IMR-90 (cell line): ENCODE results near the gene MCF2L2. TPM values are rescaled to one million over a fixed set of nuclear protein-coding genes. Genes with fewer than 3 reads are reported as not detected.

Experiments
- ATAC-seq: fragments of 200-7000 bp; cut with Tn5 transposase; 2 replicates; pipeline ENCODE4 v1.9.1; 2020; ENCODE audit warnings: low read depth, mild to moderate bottlenecking, moderate library complexity
- BruUV-seq: library from RNA; stranded (reverse); fragments of 400-500 nt; replicated peaks from 2 replicates; lab custom pipeline; 2021; lab: Mats Ljungman, UMichigan
- CTCF ChIA-PET: fragments of 300-600 bp; formaldehyde crosslinking; extraction: SDS; loops from one replicate; lab custom pipeline; 2021; ENCODE audit warnings: antibody characterized with exemption; lab: Yijun Ruan, JAX
- POLR2A ChIA-PET: fragments of 300-600 bp; sonication (Branson Sonifier 250); formaldehyde crosslinking; loops from one replicate; lab custom pipeline; 2022; ENCODE audit warnings: antibody characterized with exemption; ENCODE audit not compliant: unreplicated experiment; lab: Charles Lee
- DNase-seq: peaks from one replicate; pipeline ENCODE4 v3.0.0; 2013
- H2AFZ ChIP-seq: replicated peaks from 2 replicates; pipeline ENCODE3; 2013; ENCODE audit warnings: low read length, mild to moderate bottlenecking; ENCODE audit not compliant: poor library complexity
- H2AK5ac ChIP-seq: 2 replicates; pipeline ENCODE4 v1.6.1; 2013; ENCODE audit warnings: low read depth, low read length, inconsistent platforms
- H2AK9ac ChIP-seq: replicated peaks from 2 replicates; pipeline ENCODE3; 2013; ENCODE audit warnings: mild to moderate bottlenecking, low read depth, low read length, moderate library complexity; ENCODE audit not compliant: poor library complexity
- H2BK120ac ChIP-seq: 2 replicates; pipeline ENCODE4 v1.6.1; 2013; ENCODE audit warnings: low read depth, low read length, inconsistent platforms
- H2BK15ac ChIP-seq: 3 replicates; pipeline ENCODE4 v1.6.1; 2013; ENCODE audit warnings: low read depth, low read length, inconsistent platforms
- H2BK20ac ChIP-seq: 2 replicates; pipeline ENCODE4 v1.6.1; 2013; ENCODE audit warnings: low read depth, mild to moderate bottlenecking, inconsistent platforms, low read length, moderate library complexity
- H2BK5ac ChIP-seq: 2 replicates; pipeline ENCODE4 v1.6.1; 2013; ENCODE audit warnings: mild to moderate bottlenecking, low read depth, low read length, inconsistent platforms; ENCODE audit not compliant: poor library complexity, severe bottlenecking
- H3K14ac ChIP-seq: replicated peaks from 2 replicates; pipeline ENCODE4 v1.6.1; 2013; ENCODE audit warnings: low read depth, low read length, inconsistent platforms
- H3K18ac ChIP-seq: 2 replicates; pipeline ENCODE4 v1.6.1; 2013; ENCODE audit warnings: low read depth, low read length, control low read depth
- H3K23ac ChIP-seq: 2 replicates; pipeline ENCODE4 v1.6.1; 2013; ENCODE audit warnings: low read depth, low read length, inconsistent platforms
- H3K27ac ChIP-seq: 2 replicates; pipeline ENCODE4 v1.5.1; 2013; ENCODE audit warnings: mild to moderate bottlenecking, control low read depth, low read length; ENCODE audit not compliant: insufficient read depth
- H3K27me3 ChIP-seq: 2 replicates; pipeline ENCODE4 v1.6.1; 2013; ENCODE audit warnings: low read length; ENCODE audit not compliant: control insufficient read depth, insufficient read depth
- H3K36me3 ChIP-seq: 2 replicates; pipeline ENCODE4 v1.6.1; 2013; ENCODE audit warnings: low read length, mixed read lengths; ENCODE audit not compliant: control insufficient read depth, insufficient read depth
- H3K4ac ChIP-seq: 2 replicates; pipeline ENCODE4 v1.6.1; 2013; ENCODE audit warnings: low read depth, low read length, inconsistent platforms
- H3K4me1 ChIP-seq: 2 replicates; pipeline ENCODE4 v1.6.1; 2013; ENCODE audit warnings: low read length, mixed read lengths; ENCODE audit not compliant: control insufficient read depth, insufficient read depth
- H3K4me2 ChIP-seq: 2 replicates; pipeline ENCODE4 v1.6.1; 2013; ENCODE audit warnings: low read depth, mild to moderate bottlenecking, control low read depth, low read length, moderate library complexity
- H3K4me3 ChIP-seq: 2 replicates; pipeline ENCODE4 v1.5.1; 2013; ENCODE audit warnings: low read depth, mild to moderate bottlenecking, control low read depth, low read length, moderate library complexity; ENCODE audit not compliant: insufficient read depth
- H3K56ac ChIP-seq: 2 replicates; pipeline ENCODE4 v1.6.1; 2013; ENCODE audit warnings: low read length, inconsistent platforms; ENCODE audit not compliant: insufficient read depth; ENCODE audit errors: extremely low read depth
- H3K79me1 ChIP-seq, 2 experiments: 2 replicates each; pipeline ENCODE4 v1.6.1; 2013; ENCODE audit warnings: low read length in 2 of 2, inconsistent platforms in 1 of 2, low read depth in 1 of 2
- H3K9ac ChIP-seq: 2 replicates; pipeline ENCODE4 v1.6.1; 2013; ENCODE audit warnings: low read depth, low read length, control low read depth
- H3K9me1 ChIP-seq: 2 replicates; pipeline ENCODE4 v1.6.1; 2013; ENCODE audit warnings: low read length, inconsistent platforms; ENCODE audit not compliant: insufficient read depth
- H3K9me3 ChIP-seq: 2 replicates; pipeline ENCODE4 v1.6.1; 2013; ENCODE audit warnings: low read length; ENCODE audit not compliant: control insufficient read depth, insufficient read depth
- H4K20me1 ChIP-seq: 2 replicates; pipeline ENCODE4 v1.6.1; 2013; ENCODE audit warnings: low read length, inconsistent platforms; ENCODE audit not compliant: insufficient read depth
- H4K5ac ChIP-seq: 2 replicates; pipeline ENCODE4 v1.6.1; 2013; ENCODE audit warnings: mild to moderate bottlenecking, low read depth, low read length, control low read depth
- H4K8ac ChIP-seq, 2 experiments: 2 replicates each; pipeline ENCODE4 v1.6.1; 2013; ENCODE audit warnings: low read depth in 2 of 2, low read length in 2 of 2, control low read depth in 1 of 2, inconsistent platforms in 1 of 2
- H4K91ac ChIP-seq: 2 replicates; pipeline ENCODE4 v1.6.1; 2013; ENCODE audit warnings: low read depth, low read length, inconsistent platforms; ENCODE audit not compliant: insufficient read depth
- BHLHE40 ChIP-seq: fragments of 150-350 bp; IDR thresholded peaks from 2 replicates; pipeline ENCODE4 v1.6.1; 2016; ENCODE audit warnings: mild to moderate bottlenecking, low read depth, low read length
- CEBPB ChIP-seq: IDR thresholded peaks from 2 replicates; pipeline ENCODE4 v1.6.1; 2012; ENCODE audit warnings: low read depth, low read length, improper control_type of control experiment
- CHD1 ChIP-seq: IDR thresholded peaks from 2 replicates; pipeline ENCODE4 v1.6.1; 2012; ENCODE audit warnings: low read depth, low read length, improper control_type of control experiment
- CTCF ChIP-seq: conservative IDR thresholded peaks from 2 replicates; pipeline ENCODE4 v1.5.1; 2012; ENCODE audit warnings: mild to moderate bottlenecking, low read depth, low read length, improper control_type of control experiment
- ELK1 ChIP-seq: fragments of 150-350 bp; IDR thresholded peaks from 2 replicates; pipeline ENCODE4 v1.6.1; 2016; ENCODE audit warnings: low read depth, mild to moderate bottlenecking, low read length, moderate library complexity, borderline replicate concordance
- FOS ChIP-seq: fragments of 150-350 bp; IDR thresholded peaks from 2 replicates; pipeline ENCODE4 v1.6.1; 2016; ENCODE audit warnings: low read depth, low read length
- MAFK ChIP-seq: IDR thresholded peaks from 2 replicates; pipeline ENCODE4 v1.6.1; 2012; ENCODE audit warnings: low read depth, low read length, improper control_type of control experiment
- MAZ ChIP-seq: IDR thresholded peaks from 2 replicates; pipeline ENCODE4 v1.6.1; 2012; ENCODE audit warnings: low read depth, mild to moderate bottlenecking, low read length, improper control_type of control experiment, moderate library complexity, borderline replicate concordance
- MXI1 ChIP-seq: IDR thresholded peaks from 2 replicates; pipeline ENCODE4 v1.6.1; 2012; ENCODE audit warnings: low read depth, mild to moderate bottlenecking, low read length, moderate library complexity, borderline replicate concordance
- NFE2L2 ChIP-seq: fragments of 150-350 bp; IDR thresholded peaks from 2 replicates; pipeline ENCODE4 v1.6.1; 2016; ENCODE audit warnings: low read depth, mild to moderate bottlenecking, low read length
- POLR2A ChIP-seq: IDR thresholded peaks from 2 replicates; pipeline ENCODE4 v1.6.1; 2012; ENCODE audit warnings: mild to moderate bottlenecking, low read depth, low read length
- RAD21 ChIP-seq: IDR thresholded peaks from 2 replicates; pipeline ENCODE4 v1.6.1; 2012; ENCODE audit warnings: low read length, improper control_type of control experiment
- RCOR1 ChIP-seq: IDR thresholded peaks from 2 replicates; pipeline ENCODE4 v1.6.1; 2012; ENCODE audit warnings: mild to moderate bottlenecking, low read length, improper control_type of control experiment; ENCODE audit not compliant: insufficient replicate concordance
- RFX5 ChIP-seq: IDR thresholded peaks from 2 replicates; pipeline ENCODE4 v1.8.0; 2012; ENCODE audit warnings: low read depth, mild to moderate bottlenecking, low read length, moderate library complexity
- SMC3 ChIP-seq: fragments of 150-350 bp; IDR thresholded peaks from 2 replicates; pipeline ENCODE4 v1.6.1; 2016; ENCODE audit warnings: low read depth, mild to moderate bottlenecking, antibody characterized with exemption, low read length, moderate library complexity
- USF2 ChIP-seq: fragments of 150-350 bp; IDR thresholded peaks from 2 replicates; pipeline ENCODE4 v1.6.1; 2017; ENCODE audit warnings: mild to moderate bottlenecking, antibody characterized with exemption, low read length, low read depth
- WGBS, 2 experiments: methylation state at CpG; one replicate each; pipeline versions ENCODE4 v1.1.5 to v1.1.7; 2013; ENCODE audit warnings: missing lambda C conversion rate in 2 of 2; ENCODE audit not compliant: insufficient read length in 1 of 2; ENCODE audit errors: extremely low coverage in 2 of 2; 5-methylcytosine and 5-hydroxymethylcytosine counted together
- dilution Hi-C: fragments of 300-500 bp; cut with HindIII; formaldehyde crosslinking; loops from one replicate; pipeline ENCODE4 v1.14.3; 2018; ENCODE audit warnings: low sequenced_read_pairs; ENCODE audit not compliant: unreplicated experiment
- in situ Hi-C: fragments of 300-500 bp; cut with MboI; formaldehyde crosslinking; loops from 3 replicates; pipeline ENCODE4 v1.14.3; 2019; ENCODE audit warnings: low sequenced_read_pairs, inconsistent platforms, mixed read lengths
- intact Hi-C: fragments of 100-400 bp; cut with micrococcal nuclease; formaldehyde crosslinking; loops from 2 replicates; pipeline ENCODE4 v1.10.0; 2022
- polyA plus RNA-seq, 3 experiments: library from polyadenylated mRNA; depleted of rRNA; stranded (reverse); fragments of >200 nt; gene quantifications; 2 replicates each; pipeline ENCODE4 v1.2.3, GENCODE V29; 2012; ENCODE audit warnings: low replicate concordance in 1 of 3
- total RNA-seq: library from RNA; depleted of rRNA; stranded (reverse); fragments of >200 nt; gene quantifications from 2 replicates; pipeline ENCODE4 v1.2.3, GENCODE V29; 2012

Gene MCF2L2
- total and polyA plus RNA-seq, 2 of the 4 experiments (the other 2 are of a cell fraction): under 0.01 TPM; not detected in 1

- ChIA-PET POLR2A (no interaction called here), CTCF (interaction anchor here (0.6 kb wide), 1 partner anchor 162 kb away, joined by 5 read pairs; no protein-coding TSS in a partner anchor)
- Histone ChIP-seq H3K4me2 (no peak overlapping the region), H3K79me1 (no peaks in the 10 kb centered on the region), H3K56ac (no peak overlapping the region), H2AFZ (no peak overlapping the region), H3K27me3 (peaks cover 29% of the 10 kb centered on the region), H4K8ac (no peak overlapping the region), H3K4me3 (no peak overlapping the region), H4K20me1 (no peaks in the 10 kb centered on the region), H3K9ac (no peak overlapping the region), H2BK20ac (no peak overlapping the region), H3K23ac (no peak overlapping the region), H3K14ac (no peak overlapping the region), H4K5ac (no peak overlapping the region), H3K36me3 (no peaks in the 10 kb centered on the region), H3K9me3 (no peaks in the 10 kb centered on the region), H3K9me1 (no peaks in the 10 kb centered on the region), H2BK15ac (no peak overlapping the region), H2BK120ac (no peak overlapping the region), H3K4me1 (no peaks in the 10 kb centered on the region), H3K27ac (no peak overlapping the region), H3K4ac (no peak overlapping the region), H4K91ac (no peak overlapping the region), H2AK5ac (no peak overlapping the region), H2BK5ac (no peak overlapping the region), H3K18ac (no peak overlapping the region), H2AK9ac (no peak overlapping the region)
- 82% methylated on average over 8 of the region's 25 CpGs; no CpG with 5 or more reads in 1 of the 2 experiments for WGBS, 2 experiments
- DNase-seq (no peak), ATAC-seq (no peak)
- BruUV-seq: no TSS peak
- in situ Hi-C loops (no loop called here), dilution Hi-C loops (no loop called here), intact Hi-C loops (no loop called here)
- TF ChIP-seq MAZ (no peak), FOS (no peak), MAFK (no peak), CHD1 (no peak), MXI1 (no peak), RAD21 (no peak), CEBPB (no peak), ELK1 (no peak), CTCF (no peak), RFX5 (no peak), NFE2L2 (no peak), BHLHE40 (no peak), RCOR1 (no peak), POLR2A (no peak), USF2 (no peak), SMC3 (no peak)
Measured at GRCh38 chr3:183163563-183163962, 264.9 kb downstream of the MCF2L2 start.
